Measurements from ENCODE around the gene PRMT2.
A peak's percentile ranks its signal among the peaks of the same experiment; 100 is the strongest.
"Not testable (repeated sequence)": the region's sequence is repeated elsewhere in the genome, so short reads cannot be mapped to it uniquely, and the experiment has no call there.

The PRMT2 gene

GRCh38 chr21:46662765-46663500 is 27.5 kb downstream of the PRMT2 start:
- H3K27me3 Mint-ChIP-seq (ENCODE audit: low read depth) = no peaks in the 10 kb centered on the region
- DNase-seq (ENCODE audit: low spot score) = no peak
- H3K27ac Mint-ChIP-seq = no peak overlapping the region
- peaks cover 5% of the 10 kb centered on the region for H3K4me1 Mint-ChIP-seq (ENCODE audit: low read depth)
- no peak overlapping the region for H3K4me3 Mint-ChIP-seq
- peaks cover 23% of the 10 kb centered on the region for H3K36me3 Mint-ChIP-seq (ENCODE audit: low read depth)
- H3K9me3 Mint-ChIP-seq = no peaks in the 10 kb centered on the region

DNA sequence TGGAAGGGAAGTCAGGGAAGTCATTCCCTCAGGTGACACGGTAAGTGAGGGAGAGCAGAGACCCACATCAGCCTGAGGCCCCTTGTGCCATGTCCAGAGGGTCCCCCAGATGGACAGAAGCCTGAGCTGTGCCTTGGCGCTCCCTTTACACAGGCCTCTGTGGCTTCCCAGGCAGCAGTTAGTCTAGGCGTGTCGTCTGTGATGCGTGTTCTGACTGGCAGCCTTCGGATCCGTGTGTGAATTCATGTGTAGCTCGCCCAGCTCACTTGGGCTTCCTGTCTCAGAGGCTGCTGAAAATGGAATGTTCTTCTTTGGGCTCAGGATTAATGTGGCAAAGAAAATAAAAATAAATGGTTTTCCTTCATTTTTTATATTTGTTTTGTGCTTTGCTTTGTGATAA is 28.3 kb downstream of the PRMT2 start:
- no peak for DNase-seq (ENCODE audit: low spot score)
- Mint-ChIP-seq H3K36me3 (ENCODE audit: low read depth) (peaks cover 21% of the 10 kb centered on the region), H3K4me3 (no peak overlapping the region), H3K4me1 (ENCODE audit: low read depth) (peaks cover 5% of the 10 kb centered on the region), H3K27ac (no peak overlapping the region), H3K27me3 (ENCODE audit: low read depth) (peaks cover 4% of the 10 kb centered on the region), H3K9me3 (no peaks in the 10 kb centered on the region)

- Mint-ChIP-seq H3K27me3 (ENCODE audit: low read depth) (peaks cover 4% of the 10 kb centered on the region), H3K4me1 (ENCODE audit: low read depth) (peaks cover 5% of the 10 kb centered on the region), H3K9me3 (no peaks in the 10 kb centered on the region), H3K36me3 (ENCODE audit: low read depth) (peaks cover 16% of the 10 kb centered on the region), H3K27ac (no peak overlapping the region), H3K4me3 (no peak overlapping the region)
- DNase-seq (ENCODE audit: low spot score) = no peak
Observed at GRCh38 chr21:46664316-46664995, 29.0 kb downstream of the PRMT2 start.

- peaks cover 5% of the 10 kb centered on the region for H3K4me1 Mint-ChIP-seq (ENCODE audit: low read depth)
- no peak for DNase-seq (ENCODE audit: low spot score)
- H3K36me3 Mint-ChIP-seq (ENCODE audit: low read depth) = peaks cover 14% of the 10 kb centered on the region
- H3K9me3 Mint-ChIP-seq = no peaks in the 10 kb centered on the region
- H3K27me3 Mint-ChIP-seq (ENCODE audit: low read depth) = peaks cover 4% of the 10 kb centered on the region
- H3K27ac Mint-ChIP-seq = no peak overlapping the region
- no peak overlapping the region for H3K4me3 Mint-ChIP-seq
Observed at GRCh38 chr21:46665566-46665965, 30.1 kb downstream of the PRMT2 start.

DNA sequence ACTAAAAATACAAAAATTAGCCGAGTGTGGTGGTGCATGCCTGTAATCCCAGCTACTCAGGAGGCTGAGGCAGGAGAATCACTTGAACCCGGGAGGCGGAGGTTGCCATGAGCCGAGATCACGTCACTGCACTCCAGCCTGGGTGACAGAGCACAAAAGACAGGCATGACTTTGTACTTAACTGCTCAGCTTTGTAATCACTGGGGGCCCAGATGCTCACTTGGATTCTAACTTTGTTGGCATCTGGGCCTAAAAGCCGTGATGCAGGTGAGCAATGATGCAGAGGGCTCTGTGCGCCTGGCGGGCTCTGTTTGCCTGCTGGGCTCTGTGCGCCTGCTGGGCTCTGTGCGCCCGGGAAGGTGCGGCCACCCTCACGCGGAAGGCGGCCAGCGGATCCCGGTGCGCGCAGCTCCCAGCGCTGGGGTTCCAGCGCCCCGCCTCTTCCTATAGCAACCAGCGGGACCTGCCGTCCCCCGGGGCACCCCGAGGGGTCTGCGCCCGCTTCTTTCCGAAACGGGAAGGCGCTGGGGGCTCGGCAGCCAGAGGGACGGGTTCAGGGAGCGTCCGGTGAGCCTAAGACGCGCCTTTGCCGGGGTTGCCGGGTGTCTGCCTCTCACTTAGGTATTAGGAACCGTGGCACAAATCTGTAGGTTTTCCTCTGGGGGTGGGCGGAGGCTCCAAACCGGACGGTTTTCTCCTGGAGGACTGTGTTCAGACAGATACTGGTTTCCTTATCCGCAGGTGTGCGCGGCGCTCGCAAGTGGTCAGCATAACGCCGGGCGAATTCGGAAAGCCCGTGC is 31.7 kb downstream of the PRMT2 start:
- no peak for DNase-seq (ENCODE audit: low spot score)
- peaks cover 4% of the 10 kb centered on the region for H3K27me3 Mint-ChIP-seq (ENCODE audit: low read depth)
- peaks cover 3% of the 10 kb centered on the region for H3K4me1 Mint-ChIP-seq (ENCODE audit: low read depth)
- no peaks in the 10 kb centered on the region for H3K9me3 Mint-ChIP-seq
- H3K27ac Mint-ChIP-seq = no peak overlapping the region
- H3K4me3 Mint-ChIP-seq = peak overlapping the region; percentile 82
- H3K36me3 Mint-ChIP-seq (ENCODE audit: low read depth) = peaks cover 14% of the 10 kb centered on the region

DNA sequence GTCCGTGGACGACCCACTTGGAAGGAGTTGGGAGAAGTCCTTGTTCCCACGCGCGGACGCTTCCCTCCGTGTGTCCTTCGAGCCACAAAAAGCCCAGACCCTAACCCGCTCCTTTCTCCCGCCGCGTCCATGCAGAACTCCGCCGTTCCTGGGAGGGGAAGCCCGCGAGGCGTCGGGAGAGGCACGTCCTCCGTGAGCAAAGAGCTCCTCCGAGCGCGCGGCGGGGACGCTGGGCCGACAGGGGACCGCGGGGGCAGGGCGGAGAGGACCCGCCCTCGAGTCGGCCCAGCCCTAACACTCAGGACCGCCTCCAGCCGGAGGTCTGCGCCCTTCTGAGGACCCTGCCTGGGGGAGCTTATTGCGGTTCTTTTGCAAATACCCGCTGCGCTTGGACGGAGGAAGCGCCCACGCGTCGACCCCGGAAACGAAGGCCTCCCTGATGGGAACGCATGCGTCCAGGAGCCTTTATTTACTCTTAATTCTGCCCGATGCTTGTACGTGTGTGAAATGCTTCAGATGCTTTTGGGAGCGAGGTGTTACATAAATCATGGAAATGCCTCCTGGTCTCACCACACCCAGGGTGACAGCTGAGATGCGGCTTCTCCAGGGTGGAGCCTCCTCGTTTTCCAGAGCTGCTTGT is 32.4 kb downstream of the PRMT2 start:
- Mint-ChIP-seq H3K27me3 (ENCODE audit: low read depth) (peaks cover 8% of the 10 kb centered on the region), H3K4me1 (ENCODE audit: low read depth) (peaks cover 3% of the 10 kb centered on the region), H3K27ac (no peak overlapping the region), H3K36me3 (ENCODE audit: low read depth) (peaks cover 14% of the 10 kb centered on the region), H3K4me3 (peak overlapping the region; percentile 82), H3K9me3 (no peaks in the 10 kb centered on the region)
- DNase-seq (ENCODE audit: low spot score) = no peak

GRCh38 chr21:46668381-46668780 is 32.9 kb downstream of the PRMT2 start:
- Mint-ChIP-seq H3K9me3 (no peaks in the 10 kb centered on the region), H3K4me1 (ENCODE audit: low read depth) (peaks cover 3% of the 10 kb centered on the region), H3K4me3 (peak overlapping the region; percentile 72), H3K27me3 (ENCODE audit: low read depth) (peaks cover 8% of the 10 kb centered on the region), H3K27ac (no peak overlapping the region), H3K36me3 (ENCODE audit: low read depth) (peaks cover 11% of the 10 kb centered on the region)
- DNase-seq (ENCODE audit: low spot score) = no peak

DNA sequence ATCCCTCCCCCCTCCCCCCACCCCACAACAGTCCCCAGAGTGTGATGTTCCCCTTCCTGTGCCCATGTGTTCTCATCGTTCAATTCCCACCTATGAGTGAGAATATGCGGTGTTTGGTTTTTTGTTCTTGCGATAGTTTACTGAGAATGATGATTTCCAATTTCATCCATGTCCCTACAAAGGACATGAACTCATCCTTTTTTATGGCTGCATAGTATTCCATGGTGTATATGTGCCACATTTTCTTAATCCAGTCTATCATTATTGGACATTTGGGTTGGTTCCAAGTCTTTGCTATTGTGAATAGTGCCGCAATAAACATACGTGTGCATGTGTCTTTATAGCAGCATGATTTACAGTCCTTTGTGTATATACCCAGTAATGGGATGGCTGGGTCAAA is 33.4 kb downstream of the PRMT2 start:
- not testable (repeated sequence) for DNase-seq (ENCODE audit: low spot score); H3K27me3 Mint-ChIP-seq (ENCODE audit: low read depth); H3K9me3 Mint-ChIP-seq; H3K4me3 Mint-ChIP-seq; H3K27ac Mint-ChIP-seq; H3K4me1 Mint-ChIP-seq (ENCODE audit: low read depth)
- peaks cover 11% of the 10 kb centered on the region for H3K36me3 Mint-ChIP-seq (ENCODE audit: low read depth)

DNA sequence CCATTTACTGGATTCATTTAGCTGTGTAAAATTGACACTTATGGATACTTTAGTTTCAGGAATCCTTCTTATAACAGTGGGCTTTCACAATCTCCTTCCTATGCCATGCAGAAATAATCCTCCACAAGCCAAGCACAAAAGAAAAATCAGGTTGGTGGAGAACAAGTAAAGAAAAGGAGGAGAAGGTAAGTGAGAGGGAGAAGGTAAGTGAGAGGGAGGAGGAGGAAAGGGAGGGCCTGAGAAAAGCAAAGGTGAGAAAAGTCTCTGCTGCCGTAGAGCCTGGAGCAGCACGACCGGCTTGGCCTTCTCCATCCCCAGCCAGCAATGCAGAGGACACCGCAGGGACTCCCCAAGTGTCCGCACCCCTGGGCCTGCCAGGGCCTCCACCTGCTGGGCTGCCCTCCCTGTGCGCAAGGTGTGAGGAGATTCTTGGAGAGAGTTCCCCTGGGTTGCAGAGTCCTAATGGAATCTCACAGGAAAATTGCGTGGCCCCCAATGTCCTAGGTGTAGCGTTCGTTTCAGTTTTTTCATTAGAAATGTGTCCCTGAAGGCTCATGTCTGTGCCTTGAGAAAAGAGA is 39.0 kb downstream of the PRMT2 start:
- Mint-ChIP-seq H3K9me3 (no peaks in the 10 kb centered on the region), H3K36me3 (ENCODE audit: low read depth) (no peaks in the 10 kb centered on the region), H3K27ac (no peak overlapping the region), H3K27me3 (ENCODE audit: low read depth) (peaks cover 5% of the 10 kb centered on the region), H3K4me1 (ENCODE audit: low read depth) (no peaks in the 10 kb centered on the region), H3K4me3 (no peak overlapping the region)
- no peak for DNase-seq (ENCODE audit: low spot score)

DNA sequence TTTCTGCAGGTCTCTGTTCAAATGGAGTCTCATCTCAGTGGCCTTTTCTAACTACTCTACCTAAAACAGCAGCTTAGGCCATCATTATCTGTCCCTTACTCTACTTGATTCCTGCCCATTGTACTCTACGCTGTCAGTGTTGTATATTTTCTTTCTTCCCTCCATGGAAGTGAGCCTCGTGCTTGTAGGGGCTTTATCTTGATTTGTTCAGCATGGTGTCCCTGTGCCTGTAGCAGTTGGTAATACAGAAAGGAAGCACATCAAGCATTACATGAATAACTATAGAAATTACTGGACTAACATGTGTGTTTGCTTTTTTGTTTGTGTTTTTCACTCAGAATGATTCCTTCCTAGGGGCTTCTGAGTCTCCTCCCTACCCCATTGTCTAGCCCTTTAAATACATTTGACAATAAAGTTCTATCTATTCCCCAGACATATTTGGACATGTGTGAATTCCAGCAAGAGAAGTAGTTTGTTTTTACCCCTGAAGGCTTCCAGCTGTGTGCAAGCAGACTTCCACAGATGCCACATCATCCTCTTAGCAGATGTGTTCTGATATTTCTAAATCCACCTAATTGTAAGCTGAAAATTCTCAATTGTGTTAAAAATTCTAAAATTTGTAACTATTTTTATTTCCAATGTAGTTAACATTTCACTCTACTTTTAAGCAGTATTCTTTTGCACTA is 40.3 kb downstream of the PRMT2 start:
- no peaks in the 10 kb centered on the region for H3K36me3 Mint-ChIP-seq (ENCODE audit: low read depth)
- H3K4me3 Mint-ChIP-seq = no peak overlapping the region
- no peak for DNase-seq (ENCODE audit: low spot score)
- H3K27ac Mint-ChIP-seq = no peak overlapping the region
- H3K4me1 Mint-ChIP-seq (ENCODE audit: low read depth) = no peaks in the 10 kb centered on the region
- peaks cover 10% of the 10 kb centered on the region for H3K27me3 Mint-ChIP-seq (ENCODE audit: low read depth)
- H3K9me3 Mint-ChIP-seq = no peaks in the 10 kb centered on the region

DNA sequence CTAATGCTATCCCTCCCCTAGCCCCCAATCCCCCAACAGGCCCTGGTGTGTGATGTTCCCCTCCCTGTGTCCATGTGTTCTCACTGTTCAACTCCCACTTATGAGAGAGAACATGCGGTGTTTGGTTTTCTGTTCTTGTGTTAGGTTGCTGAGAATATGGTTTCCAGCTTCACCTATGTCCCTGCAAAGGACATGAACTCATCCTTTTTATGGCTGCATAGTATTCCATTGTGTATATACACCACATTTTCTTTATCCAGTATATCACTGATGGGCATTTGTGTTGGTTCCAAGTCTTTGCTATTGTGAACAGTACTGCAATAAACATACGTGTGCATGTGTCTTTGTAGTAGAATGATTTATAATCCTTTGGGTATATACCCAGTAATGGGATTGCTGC is 41.1 kb downstream of the PRMT2 start:
- H3K27me3 Mint-ChIP-seq (ENCODE audit: low read depth) = peaks cover 13% of the 10 kb centered on the region
- not testable (repeated sequence) for DNase-seq (ENCODE audit: low spot score); H3K27ac Mint-ChIP-seq; H3K36me3 Mint-ChIP-seq (ENCODE audit: low read depth); H3K4me3 Mint-ChIP-seq; H3K4me1 Mint-ChIP-seq (ENCODE audit: low read depth); H3K9me3 Mint-ChIP-seq

DNA sequence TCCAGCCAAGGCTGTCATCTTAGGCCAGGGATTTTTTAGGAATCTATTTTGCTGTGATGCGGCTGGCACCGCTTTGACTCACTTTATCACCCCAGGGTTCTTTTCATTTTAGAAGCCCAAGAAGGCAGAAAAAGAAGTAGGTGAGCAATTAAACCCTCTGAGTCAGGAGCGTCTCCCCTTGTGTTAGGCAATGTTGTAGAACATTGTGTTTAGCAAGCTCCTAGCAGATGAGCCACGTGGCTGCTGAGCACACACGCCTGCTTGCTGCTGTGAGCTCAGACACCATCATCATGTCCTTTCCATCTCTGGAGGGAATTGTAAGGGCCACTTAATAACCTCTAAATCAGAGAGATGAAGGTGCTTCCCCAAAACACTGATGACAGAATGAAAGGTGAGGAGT is 46.1 kb downstream of the PRMT2 start:
- not testable (repeated sequence) for H3K27ac Mint-ChIP-seq; H3K4me3 Mint-ChIP-seq; DNase-seq (ENCODE audit: low spot score)

DNA sequence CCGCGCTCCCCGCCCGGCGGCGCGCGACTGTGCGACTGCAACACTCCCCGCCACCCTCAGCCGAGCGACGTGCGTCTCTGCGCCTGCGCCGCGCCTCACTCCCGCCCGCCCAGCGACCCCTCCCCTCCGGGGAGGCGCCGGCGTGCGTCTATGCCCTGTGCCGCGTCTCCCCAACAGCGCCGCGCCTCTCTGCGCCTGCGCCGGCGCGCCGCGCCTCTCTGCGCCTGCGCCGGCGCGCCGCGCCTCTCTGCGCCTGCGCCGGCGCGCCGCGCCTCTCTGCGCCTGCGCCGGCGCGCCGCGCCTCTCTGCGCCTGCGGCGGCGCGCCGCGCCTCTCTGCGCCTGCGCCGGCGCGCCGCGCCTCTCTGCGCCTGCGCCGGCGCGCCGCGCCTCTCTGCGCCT is 63.2 kb downstream of the PRMT2 start:
- H3K4me1 Mint-ChIP-seq (ENCODE audit: low read depth); H3K36me3 Mint-ChIP-seq (ENCODE audit: low read depth); H3K27me3 Mint-ChIP-seq (ENCODE audit: low read depth); H3K4me3 Mint-ChIP-seq; H3K9me3 Mint-ChIP-seq; H3K27ac Mint-ChIP-seq; DNase-seq (ENCODE audit: low spot score): not testable (repeated sequence)

More for the DNA sequence above, 46.1 kb downstream of the PRMT2 start:
- H3K27me3 Mint-ChIP-seq (ENCODE audit: low read depth) = peaks cover 14% of the 10 kb centered on the region
- not testable (repeated sequence) for H3K4me1 Mint-ChIP-seq (ENCODE audit: low read depth); H3K9me3 Mint-ChIP-seq; H3K36me3 Mint-ChIP-seq (ENCODE audit: low read depth)
